Astrocyte of the cerebellum (primary cell): ENCODE measurements around the gene PALS1.
"Not testable (repeated sequence)": the region's sequence is repeated elsewhere in the genome, so short reads cannot be mapped to it uniquely, and the experiment has no call there.

Experiments used
- DNase-seq: peaks from one replicate; pipeline ENCODE4 v3.0.0-alpha.2; 2011; ENCODE audit warnings: low read depth
- H3K4me3 ChIP-seq: 2 replicates; pipeline ENCODE4 v1.5.1; 2011; ENCODE audit warnings: mild to moderate bottlenecking, low read depth, low read length, moderate library complexity
- in situ Hi-C: cut with HindIII; loops from 2 replicates; pipeline ENCODE4 v1.10.0; 2017; ENCODE audit warnings: low sequenced_read_pairs
- TF ChIP-seq, protein P1 (sequence below): IDR thresholded peaks from 2 replicates; pipeline ENCODE4 v1.5.1; 2012; ENCODE audit warnings: low read length, low read depth, moderate library complexity, mild to moderate bottlenecking; ENCODE audit errors: missing control alignments

The PALS1 gene

DNA sequence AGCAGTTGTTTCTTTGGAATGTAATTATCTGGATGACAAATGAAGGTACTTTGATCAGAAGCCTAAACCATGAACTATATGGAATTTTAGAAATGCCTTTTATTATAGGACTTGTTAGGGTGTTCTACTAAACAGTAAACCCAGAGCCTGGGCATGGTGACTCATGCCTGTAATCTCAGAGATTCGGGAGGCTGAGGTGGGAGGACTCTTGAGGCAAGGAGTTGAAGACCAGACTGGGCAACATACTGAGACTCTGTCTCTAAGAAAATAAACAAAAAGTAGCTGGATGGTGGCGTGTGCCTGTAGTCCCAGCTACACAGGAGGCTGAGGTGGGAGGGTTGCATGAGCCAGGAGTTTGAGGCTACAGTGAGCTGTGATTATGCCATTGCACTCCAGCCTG, 23.9 kb downstream of the PALS1 start:
- in situ Hi-C loops = no loop called here
- H3K4me3 ChIP-seq = no peak overlapping the region
- TF ChIP-seq, protein P1, sequence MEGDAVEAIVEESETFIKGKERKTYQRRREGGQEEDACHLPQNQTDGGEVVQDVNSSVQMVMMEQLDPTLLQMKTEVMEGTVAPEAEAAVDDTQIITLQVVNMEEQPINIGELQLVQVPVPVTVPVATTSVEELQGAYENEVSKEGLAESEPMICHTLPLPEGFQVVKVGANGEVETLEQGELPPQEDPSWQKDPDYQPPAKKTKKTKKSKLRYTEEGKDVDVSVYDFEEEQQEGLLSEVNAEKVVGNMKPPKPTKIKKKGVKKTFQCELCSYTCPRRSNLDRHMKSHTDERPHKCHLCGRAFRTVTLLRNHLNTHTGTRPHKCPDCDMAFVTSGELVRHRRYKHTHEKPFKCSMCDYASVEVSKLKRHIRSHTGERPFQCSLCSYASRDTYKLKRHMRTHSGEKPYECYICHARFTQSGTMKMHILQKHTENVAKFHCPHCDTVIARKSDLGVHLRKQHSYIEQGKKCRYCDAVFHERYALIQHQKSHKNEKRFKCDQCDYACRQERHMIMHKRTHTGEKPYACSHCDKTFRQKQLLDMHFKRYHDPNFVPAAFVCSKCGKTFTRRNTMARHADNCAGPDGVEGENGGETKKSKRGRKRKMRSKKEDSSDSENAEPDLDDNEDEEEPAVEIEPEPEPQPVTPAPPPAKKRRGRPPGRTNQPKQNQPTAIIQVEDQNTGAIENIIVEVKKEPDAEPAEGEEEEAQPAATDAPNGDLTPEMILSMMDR = no peak
- no peak for DNase-seq

DNA sequence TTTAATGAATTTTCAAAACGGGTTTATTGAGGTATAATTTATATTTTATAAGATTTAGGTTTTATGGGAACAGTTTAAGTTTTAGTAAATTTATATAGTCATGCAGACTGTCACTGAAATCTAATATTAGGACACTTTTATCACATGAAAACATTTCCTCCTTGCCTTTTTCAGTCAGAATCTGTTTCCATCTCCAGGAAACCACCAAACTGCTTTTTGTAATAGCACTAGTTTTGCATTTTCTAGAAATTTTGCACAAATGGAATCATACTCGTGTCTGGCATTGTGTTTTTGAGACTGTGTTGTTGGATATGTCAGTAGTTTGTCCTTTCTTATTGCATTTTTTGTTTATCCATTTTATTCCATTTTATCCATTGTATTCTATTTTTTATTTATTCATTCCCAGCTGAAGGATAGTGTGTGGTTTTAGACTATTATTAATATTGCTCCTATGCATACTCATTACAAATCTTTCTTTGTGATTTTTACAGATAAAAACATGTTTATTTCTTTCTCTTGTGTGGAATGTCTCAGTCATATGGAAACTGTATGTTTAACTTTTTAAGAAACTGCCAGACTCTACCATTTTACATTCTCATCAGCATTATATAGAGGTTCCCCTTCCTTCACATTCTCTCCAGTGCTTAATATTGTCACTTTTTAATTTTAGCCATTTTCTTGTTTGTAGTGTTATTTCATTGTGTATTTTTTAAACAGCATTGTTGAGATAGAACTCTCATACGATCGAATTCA, 26.5 kb downstream of the PALS1 start:
- H3K4me3 ChIP-seq = peak overlapping the region; percentile 4

DNA sequence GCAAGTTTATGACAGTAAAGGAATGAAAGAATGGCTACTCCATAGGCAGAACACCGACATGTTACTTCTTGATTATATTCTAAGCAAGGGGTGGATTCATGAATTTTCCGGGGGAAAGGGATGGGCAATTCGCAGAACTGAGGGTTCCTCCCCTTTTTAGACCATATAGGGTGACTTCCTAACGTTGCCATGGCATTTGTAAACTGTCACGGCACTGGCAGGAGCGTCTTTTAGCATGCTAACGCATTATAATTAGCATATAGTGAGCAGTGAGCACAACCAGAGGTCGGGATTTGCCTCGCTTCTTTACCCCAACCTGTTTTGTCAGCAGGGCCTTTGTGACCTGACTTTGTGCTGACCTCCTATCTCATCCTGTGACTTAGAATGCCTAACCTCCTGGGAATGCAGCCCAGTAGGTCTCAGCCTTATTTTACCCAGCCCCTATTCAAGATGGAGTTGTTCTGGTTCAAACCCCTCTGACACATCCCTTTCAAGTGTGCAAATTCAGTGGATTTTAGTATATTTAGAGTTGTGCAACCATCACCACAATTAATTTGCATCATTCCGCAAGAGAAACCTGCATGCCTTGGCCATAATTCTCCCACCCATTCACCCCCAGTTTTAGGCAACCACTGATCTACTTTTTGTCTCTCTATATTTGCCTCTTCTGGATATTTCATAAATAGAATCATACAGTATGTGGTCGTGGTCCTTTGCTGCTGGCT, 27.4 kb downstream of the PALS1 start:
- in situ Hi-C loops = no loop called here
- TF ChIP-seq, protein P1 = no peak
- no peak for DNase-seq
- H3K4me3 ChIP-seq = peak overlapping the region; percentile 4

More for the DNA sequence above, 26.5 kb downstream of the PALS1 start:
- DNase-seq = no peak
- TF ChIP-seq, protein P1 = no peak
- in situ Hi-C loops = no loop called here

DNA sequence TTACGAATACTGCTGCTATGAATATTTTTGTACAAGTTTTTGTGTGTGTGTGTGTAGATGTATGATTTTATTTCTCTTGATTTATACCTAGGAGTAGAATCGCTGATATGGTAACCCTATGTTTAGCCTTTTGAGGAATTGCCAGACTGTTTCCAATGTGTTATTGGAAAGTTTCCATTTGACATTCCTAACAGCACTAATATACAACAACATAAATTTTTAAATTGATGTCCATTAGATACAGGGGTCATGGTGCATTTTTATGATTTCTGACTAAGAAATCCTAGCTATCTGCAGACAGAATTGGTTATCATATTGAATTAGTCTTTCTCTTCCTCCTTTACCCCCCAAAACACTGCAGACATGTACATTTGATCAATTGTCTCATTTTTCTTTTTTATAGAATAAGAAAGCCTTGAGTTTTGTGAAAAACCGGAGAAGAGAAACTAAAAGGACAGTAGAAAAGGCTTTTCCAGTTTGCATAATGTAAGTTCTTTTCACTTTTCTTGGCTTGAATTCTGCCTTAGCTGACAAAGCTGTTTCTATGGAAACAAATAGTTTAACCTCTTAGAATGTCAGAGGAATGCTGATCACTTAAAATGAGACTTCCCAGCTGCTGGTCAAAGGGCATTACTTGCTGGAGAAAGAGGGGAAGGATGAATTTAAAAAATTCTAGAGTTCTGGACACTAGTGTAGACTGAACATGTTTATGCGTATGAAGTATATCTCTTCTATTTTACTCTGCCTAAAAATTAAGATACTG, 28.2 kb downstream of the PALS1 start:
- TF ChIP-seq, protein P1 = no peak
- in situ Hi-C loops = no loop called here
- no peak overlapping the region for H3K4me3 ChIP-seq
- DNase-seq = peak; percentile 51

DNA sequence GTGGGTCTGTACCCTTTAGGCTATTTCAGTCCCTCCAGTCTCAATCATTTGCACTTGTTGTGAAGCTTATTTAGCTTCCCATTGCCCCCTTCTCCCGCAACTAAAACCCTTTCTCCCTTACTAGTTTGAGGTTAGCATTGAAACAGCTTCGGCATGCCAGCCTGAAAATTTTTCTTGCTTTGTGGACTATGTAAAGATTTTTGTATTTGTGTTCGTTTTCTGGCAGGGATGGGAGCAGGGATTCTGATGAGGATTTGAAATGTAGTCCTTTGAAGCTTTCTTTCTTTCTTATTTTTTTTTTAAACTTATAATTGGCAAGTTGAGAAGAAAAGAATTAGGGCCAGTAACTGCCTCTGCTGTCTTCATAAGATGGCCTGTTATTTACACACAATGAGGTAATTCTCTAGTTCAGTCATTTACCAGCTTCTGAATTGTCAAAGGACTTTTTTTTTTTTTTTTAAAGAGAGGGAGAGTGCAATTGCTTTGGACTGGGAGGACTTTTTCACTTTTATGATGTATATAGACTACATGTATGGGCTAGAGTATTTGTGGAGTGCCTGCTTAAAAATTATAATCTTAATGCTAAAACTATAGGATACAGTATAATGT, 29.0 kb downstream of the PALS1 start:
- no peak for DNase-seq
- TF ChIP-seq, protein P1 = no peak
- in situ Hi-C loops = no loop called here
- H3K4me3 ChIP-seq = no peak overlapping the region

DNA sequence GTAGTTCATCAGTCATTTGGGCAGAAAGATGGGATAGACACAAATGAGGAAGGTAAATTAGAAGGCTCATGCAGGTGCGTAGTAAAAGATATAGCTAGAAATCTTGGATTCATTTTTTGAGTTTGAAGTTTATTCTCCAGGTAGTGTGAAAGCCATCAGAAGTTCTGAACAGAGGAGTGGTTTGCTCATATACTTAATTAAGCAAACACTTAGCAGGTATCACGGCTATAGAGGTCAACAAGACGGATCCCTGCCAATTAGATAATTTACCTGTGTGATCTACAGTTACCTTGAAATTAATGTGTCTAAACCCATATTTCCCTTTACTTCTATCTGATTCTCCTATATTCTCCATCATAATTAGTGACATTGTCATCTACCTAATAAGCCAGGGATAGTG, 29.7 kb downstream of the PALS1 start:
- DNase-seq = no peak
- TF ChIP-seq, protein P1 = no peak
- in situ Hi-C loops = no loop called here
- H3K4me3 ChIP-seq = no peak overlapping the region

DNA sequence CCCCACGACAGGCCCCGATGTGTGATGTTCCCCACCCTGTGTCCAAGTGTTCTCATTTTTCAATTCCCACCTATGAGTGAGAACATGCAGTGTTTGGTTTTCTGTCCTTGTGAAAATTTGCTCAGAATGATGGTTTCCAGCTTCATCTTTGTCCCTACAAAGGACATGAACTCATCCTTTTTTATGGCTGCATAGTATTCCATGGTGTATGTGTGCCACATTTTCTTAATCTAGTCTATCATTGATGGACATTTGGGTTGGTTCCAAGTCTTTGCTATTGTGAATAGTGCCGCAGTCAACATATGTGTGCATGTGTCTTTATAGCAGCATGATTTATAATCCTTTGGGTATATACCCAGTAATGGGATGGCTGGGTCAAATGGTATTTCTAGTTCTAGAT, 32.0 kb downstream of the PALS1 start:
- in situ Hi-C loops, DNase-seq, H3K4me3 ChIP-seq: not testable (repeated sequence)
